Common myeloid progenitor, CD34-positive (primary cell): ENCODE measurements around the gene RTCB.

Experiments
- CTCF ChIA-PET: fragments of 350-600 bp; sonication (Branson Sonifier 250); formaldehyde crosslinking; loops from one replicate; lab custom pipeline; 2021; ENCODE audit warnings: antibody characterized with exemption; lab: Charles Lee
- POLR2A ChIA-PET: fragments of 350-600 bp; sonication (Branson Sonifier 250); formaldehyde crosslinking; loops from one replicate; lab custom pipeline; 2021; ENCODE audit warnings: antibody characterized with exemption; lab: Charles Lee
- DNase-seq, 3 donors: peaks; one replicate each; pipeline versions ENCODE4 v3.0.0 to v3.0.0-alpha.2; 2013
- H3K27ac ChIP-seq, 2 experiments: 1 replicate in 1 of 2; 2 replicates in 1 of 2; pipeline ENCODE4 v1.7.0; 2013; ENCODE audit warnings: inconsistent platforms in 2 of 2, low read length in 2 of 2, mild to moderate bottlenecking in 2 of 2, low read depth in 1 of 2, moderate library complexity in 1 of 2; ENCODE audit not compliant: severe bottlenecking in 2 of 2, insufficient read depth in 1 of 2, poor library complexity in 1 of 2
- H3K27me3 ChIP-seq, 5 experiments: replicated peaks in 2 of 5; 1 replicate in 3 of 5; 2 replicates in 2 of 5; pipeline versions ENCODE4 v1.6.1 to v1.7.0; 2013; ENCODE audit warnings: low read length in 4 of 5, mild to moderate bottlenecking in 2 of 5, moderate library complexity in 2 of 5, inconsistent platforms in 1 of 5; ENCODE audit not compliant: insufficient read depth in 5 of 5, control insufficient read depth in 4 of 5
- H3K36me3 ChIP-seq, 4 experiments: 1 replicate in 2 of 4; 2 replicates in 2 of 4; pipeline versions ENCODE4 v1.6.1 to v1.7.0; 2013; ENCODE audit warnings: low read length in 3 of 4, control low read depth in 1 of 4, mild to moderate bottlenecking in 1 of 4; ENCODE audit not compliant: control insufficient read depth in 4 of 4, insufficient read depth in 4 of 4
- H3K4me1 ChIP-seq, 4 experiments: 1 replicate in 3 of 4; 2 replicates in 1 of 4; pipeline versions ENCODE4 v1.6.1 to v1.7.1; 2013; ENCODE audit warnings: low read length in 3 of 4, mild to moderate bottlenecking in 3 of 4, control low read depth in 1 of 4, inconsistent platforms in 1 of 4, moderate library complexity in 1 of 4; ENCODE audit not compliant: control insufficient read depth in 4 of 4, insufficient read depth in 4 of 4; ENCODE audit errors: control extremely low read depth in 1 of 4
- H3K4me3 ChIP-seq, 7 experiments: 1 replicate in 4 of 7; 2 replicates in 3 of 7; pipeline versions ENCODE4 v1.5.1 to v1.7.0; 2013; ENCODE audit warnings: mild to moderate bottlenecking in 7 of 7, low read length in 6 of 7, moderate library complexity in 6 of 7, inconsistent platforms in 2 of 7, low read depth in 2 of 7, control low read depth in 1 of 7; ENCODE audit not compliant: insufficient read depth in 4 of 7, control insufficient read depth in 1 of 7; ENCODE audit errors: extremely low read depth in 1 of 7
- H3K9me3 ChIP-seq, 5 experiments: 1 replicate in 4 of 5; 2 replicates in 1 of 5; pipeline versions ENCODE4 v1.6.1 to v1.7.1; 2013; ENCODE audit warnings: low read length in 4 of 5, mild to moderate bottlenecking in 2 of 5, inconsistent platforms in 1 of 5, low read depth in 1 of 5, moderate library complexity in 1 of 5; ENCODE audit not compliant: control insufficient read depth in 4 of 5, insufficient read depth in 2 of 5; ENCODE audit errors: control extremely low read depth in 1 of 5
- WGBS: methylation state at CpG from one replicate; pipeline ENCODE4 v1.1.5; 2013; ENCODE audit not compliant: insufficient coverage; 5-methylcytosine and 5-hydroxymethylcytosine counted together

Gene RTCB

DNA sequence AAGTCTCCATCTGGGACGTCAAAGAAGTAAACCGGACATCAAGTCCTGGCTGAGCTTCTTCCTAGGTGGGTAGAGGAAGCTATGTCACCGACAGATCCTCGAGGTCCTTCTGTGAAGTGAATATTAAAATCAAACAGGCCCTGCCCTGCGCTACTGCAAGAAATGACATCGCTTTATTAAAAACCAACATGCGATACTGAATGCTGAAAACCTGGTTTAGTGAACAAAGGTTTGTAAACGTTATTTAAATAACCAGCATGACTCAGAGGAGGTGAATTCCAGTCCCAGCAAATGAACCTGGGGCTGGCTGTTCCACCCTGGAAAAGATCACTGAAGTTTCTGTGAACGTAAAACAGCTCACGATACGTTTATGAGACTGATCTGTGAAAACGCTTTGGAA lies 645 bp downstream of the RTCB start:
- ChIA-PET POLR2A (interaction anchor here (0.6 kb wide), 1 partner anchor 110 kb away, joined by 9 read pairs; no protein-coding TSS in a partner anchor), CTCF (interaction anchor here (0.9 to 2.2 kb wide), 2 partner anchors 53 to 63 kb away, joined by 3 to 13 read pairs; partner anchors contain the start of genes BPIFC and FBXO7)
- Histone ChIP-seq H3K4me3 (peak overlapping the region; percentile 84 to 99 (median 97)), H3K36me3 (peaks cover 7 to 22% (median 17%) of the 10 kb centered on the region in 4 experiments), H3K4me1 (peaks cover 11 to 25% (median 16%) of the 10 kb centered on the region in 4 experiments), H3K9me3 (no peaks in the 10 kb centered on the region), H3K27ac (peak overlapping the region; percentile 71 to 87), H3K27me3 (no peaks in the 10 kb centered on the region)
- WGBS: 7% methylated on average over 9 of the region's 12 CpGs
- DNase-seq: peak in 2 of 3 donors; percentile 48 to 56

- H3K27ac ChIP-seq: peak overlapping the region in 1 of 2 experiments; percentile 87
- ChIA-PET CTCF (interaction anchor here (1.6 kb wide), 1 partner anchor 63 kb away, joined by 5 read pairs; no protein-coding TSS in a partner anchor), POLR2A (no interaction called here)
- DNase-seq: peak in 2 of 3 donors; percentile 4 to 8
- H3K27me3 ChIP-seq: no peaks in the 10 kb centered on the region
- peak overlapping the region in 3 of 7 experiments; percentile 98 to 99 (median 99) for H3K4me3 ChIP-seq
- 100% methylated on average over 2 of the region's 4 CpGs for WGBS
- no peaks in the 10 kb centered on the region for H3K9me3 ChIP-seq
- peaks cover 7 to 32% (median 23%) of the 10 kb centered on the region in 4 experiments for H3K36me3 ChIP-seq
- H3K4me1 ChIP-seq: peaks cover 11 to 25% (median 16%) of the 10 kb centered on the region in 4 experiments
Observed at GRCh38 chr22:32410459-32410858, 1.6 kb downstream of the RTCB start.

- Histone ChIP-seq H3K36me3 (peaks cover 7 to 36% (median 27%) of the 10 kb centered on the region in 4 experiments), H3K4me3 (no peak overlapping the region), H3K4me1 (peaks cover 11 to 25% (median 16%) of the 10 kb centered on the region in 4 experiments), H3K27ac (peak overlapping the region in 1 of 2 experiments; percentile 8), H3K9me3 (no peaks in the 10 kb centered on the region), H3K27me3 (no peaks in the 10 kb centered on the region)
- CTCF ChIA-PET: interaction anchor here (0.8 to 1.8 kb wide), 3 partner anchors 11 to 63 kb away, joined by 4 to 13 read pairs (median 5); no protein-coding TSS in a partner anchor
- WGBS: 100% methylated on average over 5 of the region's 9 CpGs
- POLR2A ChIA-PET: interaction anchor here (0.6 kb wide), 1 partner anchor 1443 kb away, joined by 3 read pairs; no protein-coding TSS in a partner anchor
- DNase-seq: no peak
Observed at GRCh38 chr22:32409977-32410376, 2.1 kb downstream of the RTCB start.

GRCh38 chr22:32407936-32408335 lies 4.1 kb downstream of the RTCB start:
- no peak for DNase-seq
- Histone ChIP-seq H3K27me3 (no peaks in the 10 kb centered on the region), H3K4me3 (no peak overlapping the region), H3K36me3 (peaks cover 7 to 51% (median 35%) of the 10 kb centered on the region in 4 experiments), H3K4me1 (peaks cover 11 to 22% (median 15%) of the 10 kb centered on the region in 4 experiments), H3K27ac (no peak overlapping the region), H3K9me3 (no peaks in the 10 kb centered on the region)
- ChIA-PET CTCF (no interaction called here), POLR2A (no interaction called here)
- 71% methylated on average over 2 of the region's 2 CpGs for WGBS

DNA sequence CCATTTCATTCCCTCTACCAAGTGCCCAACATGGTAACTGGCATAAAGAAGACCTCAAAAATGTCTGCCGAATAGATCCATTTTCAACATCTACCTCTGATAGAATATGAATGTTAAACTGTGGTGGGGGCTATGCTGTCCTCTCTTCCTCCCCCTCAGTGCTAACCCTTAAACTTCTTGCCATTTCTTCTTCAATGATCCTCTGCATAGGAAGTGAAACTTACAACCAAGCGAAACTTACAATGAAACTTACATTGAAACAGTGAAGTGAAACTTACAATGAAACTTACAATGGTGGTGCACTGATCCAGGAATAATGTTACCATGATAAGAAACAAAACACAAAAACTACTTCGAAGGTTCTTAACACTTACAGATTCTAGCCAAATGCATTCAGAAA lies 4.7 kb downstream of the RTCB start:
- Histone ChIP-seq H3K9me3 (no peaks in the 10 kb centered on the region), H3K27me3 (no peaks in the 10 kb centered on the region), H3K4me3 (no peak overlapping the region), H3K36me3 (peaks cover 7 to 55% (median 35%) of the 10 kb centered on the region in 4 experiments), H3K27ac (no peak overlapping the region), H3K4me1 (peaks cover 11 to 19% (median 13%) of the 10 kb centered on the region in 4 experiments)
- POLR2A ChIA-PET: no interaction called here
- DNase-seq: peak in 1 of 3 donors; percentile 5
- CTCF ChIA-PET: no interaction called here
- 90% methylated on average over 2 of the region's 3 CpGs for WGBS

GRCh38 chr22:32404021-32404420 lies 8.0 kb downstream of the RTCB start:
- POLR2A ChIA-PET: no interaction called here
- Histone ChIP-seq H3K36me3 (peaks cover 19 to 85% (median 54%) of the 10 kb centered on the region in 4 experiments), H3K27ac (no peak overlapping the region), H3K4me3 (no peak overlapping the region), H3K27me3 (no peaks in the 10 kb centered on the region), H3K9me3 (no peaks in the 10 kb centered on the region), H3K4me1 (no peaks in the 10 kb centered on the region)
- no peak for DNase-seq
- CTCF ChIA-PET: interaction anchor here (0.8 kb wide), 1 partner anchor 15 kb away, joined by 3 read pairs; no protein-coding TSS in a partner anchor
- WGBS: 100% methylated on average over 1 of the region's 2 CpGs

DNA sequence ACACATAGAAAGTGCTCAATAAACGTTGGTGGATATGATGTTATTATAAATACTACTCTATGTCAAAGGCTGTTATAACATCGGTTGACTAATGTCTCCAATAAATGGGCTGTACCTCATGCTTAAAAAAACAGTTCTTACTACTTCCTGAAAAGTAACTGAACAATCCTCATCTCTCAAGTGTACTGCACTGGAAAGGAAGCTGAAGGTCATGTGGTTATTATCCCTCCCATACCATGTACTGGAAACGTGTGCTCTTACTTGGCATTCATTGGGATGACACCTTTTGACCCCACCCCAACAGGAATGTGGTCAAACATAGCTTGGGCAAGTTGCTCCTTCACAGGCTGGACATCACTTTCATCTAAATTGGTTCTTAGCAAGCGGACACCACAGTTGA lies 10.6 kb downstream of the RTCB start:
- POLR2A ChIA-PET: no interaction called here
- H3K36me3 ChIP-seq: peaks cover 14 to 89% (median 56%) of the 10 kb centered on the region in 4 experiments

More for the DNA sequence above, 10.6 kb downstream of the RTCB start:
- Histone ChIP-seq H3K27me3 (no peaks in the 10 kb centered on the region), H3K4me1 (no peaks in the 10 kb centered on the region), H3K27ac (no peak overlapping the region), H3K4me3 (no peak overlapping the region), H3K9me3 (no peaks in the 10 kb centered on the region)
- 71% methylated on average over 2 of the region's 4 CpGs for WGBS
- CTCF ChIA-PET: interaction anchor here (0.8 kb wide), 1 partner anchor 11 kb away, joined by 4 read pairs; the partner anchor contains the start of gene RTCB
- no peak for DNase-seq
